GM12878 (cell line): Measurements from ENCODE around the gene RASAL3. TPM values are rescaled to one million over a fixed set of nuclear protein-coding genes. Genes with fewer than 3 reads are reported as not detected.

Experiments used
- ATAC-seq: fragments of 200-7000 bp; cut with Tn5 transposase; 3 replicates; pipeline ENCODE4 v1.9.1; 2020; ENCODE audit warnings: mild to moderate bottlenecking, moderate library complexity
- BruUV-seq: library from RNA; stranded (reverse); fragments of 400-500 nt; replicated peaks from 2 replicates; lab custom pipeline; 2021; lab: Mats Ljungman, UMichigan
- CTCF ChIA-PET: fragments of 300-600 bp; sonication (Branson Sonifier 250); formaldehyde crosslinking; extraction: SDS; loops from one replicate; lab custom pipeline; 2021; ENCODE audit warnings: inconsistent platforms; lab: Yijun Ruan, JAX
- POLR2A ChIA-PET: fragments of 350-600 bp; formaldehyde crosslinking; extraction: SDS; loops from one replicate; lab custom pipeline; 2021; ENCODE audit warnings: inconsistent platforms; lab: Charles Lee
- RAD21 ChIA-PET: fragments of 300-600 bp; sonication (Branson Sonifier 250); formaldehyde crosslinking; loops from one replicate; lab custom pipeline; 2023; ENCODE audit warnings: antibody characterized with exemption; ENCODE audit not compliant: unreplicated experiment; lab: Charles Lee
- SMC1A ChIA-PET: fragments of 300-600 bp; sonication (Branson Sonifier 250); formaldehyde crosslinking; loops from one replicate; lab custom pipeline; 2023; ENCODE audit not compliant: unreplicated experiment, uncharacterized antibody; lab: Charles Lee
- DNase-seq: peaks from one replicate; pipeline ENCODE4 v3.0.0-alpha.2; 2011; ENCODE audit warnings: low read depth, low spot score
- FAIRE-seq: peaks from 3 replicates; lab custom pipeline; 2011; peaks lifted over from hg19 to GRCh38; lab: Jason Lieb, UNC
- H2AFZ ChIP-seq: 2 replicates; pipeline ENCODE4 v1.6.0; 2011; ENCODE audit warnings: low read depth, low read length, control low read depth; ENCODE audit not compliant: control insufficient read depth
- H3K27ac ChIP-seq: 2 replicates; pipeline ENCODE4 v1.5.1; 2011; ENCODE audit warnings: control low read depth; ENCODE audit not compliant: control insufficient read depth, insufficient read depth
- H3K27me3 ChIP-seq, 2 experiments: replicated peaks in 1 of 2; 2 replicates each; pipeline versions ENCODE4 v1.6.0 to v1.6.1; 2011; ENCODE audit warnings: low read length in 1 of 2; ENCODE audit not compliant: control insufficient read depth in 2 of 2, insufficient read depth in 2 of 2
- H3K36me3 ChIP-seq, 2 experiments: 2 replicates each; pipeline ENCODE4 v1.5.1; 2011; ENCODE audit warnings: low read length in 1 of 2; ENCODE audit not compliant: control insufficient read depth in 2 of 2, insufficient read depth in 2 of 2
- H3K4me1 ChIP-seq: 2 replicates; pipeline ENCODE4 v1.6.1; 2011; ENCODE audit warnings: mild to moderate bottlenecking, low read length, moderate library complexity, mixed read lengths; ENCODE audit not compliant: control insufficient read depth, insufficient read depth
- H3K4me2 ChIP-seq: 2 replicates; pipeline ENCODE4 v1.6.0; 2011; ENCODE audit warnings: control low read depth; ENCODE audit not compliant: control insufficient read depth, insufficient read depth
- H3K4me3 ChIP-seq: fragments of 200-600 bp; sonication (generic); 2 replicates; pipeline ENCODE4 v1.5.1; 2016
- H3K79me2 ChIP-seq: 2 replicates; pipeline ENCODE4 v1.6.0; 2011; ENCODE audit warnings: low read length; ENCODE audit not compliant: control insufficient read depth, insufficient read depth
- H3K9ac ChIP-seq: 2 replicates; pipeline ENCODE4 v1.8.0; 2011; ENCODE audit warnings: low read length, control low read depth, mixed read lengths; ENCODE audit not compliant: control insufficient read depth, insufficient read depth
- H3K9me3 ChIP-seq: replicated peaks from 3 replicates; pipeline ENCODE4 v1.5.1; 2011; ENCODE audit warnings: mild to moderate bottlenecking, low read length; ENCODE audit not compliant: control insufficient read depth, insufficient read depth
- H4K20me1 ChIP-seq: 2 replicates; pipeline ENCODE4 v1.6.0; 2011; ENCODE audit not compliant: control insufficient read depth, insufficient read depth
- ATF7 ChIP-seq: fragments of 450-650 bp; IDR thresholded peaks from 2 replicates; pipeline ENCODE4 v1.6.1; 2016; ENCODE audit warnings: low read depth, mild to moderate bottlenecking
- CREM ChIP-seq: IDR thresholded peaks from 2 replicates; pipeline ENCODE4 v1.6.1; 2014; ENCODE audit warnings: antibody characterized with exemption, low read depth
- ESRRA ChIP-seq: IDR thresholded peaks from 2 replicates; pipeline ENCODE4 v1.6.1; 2012; ENCODE audit warnings: mild to moderate bottlenecking, low read length, improper control_type of control experiment
- FOS ChIP-seq: IDR thresholded peaks from 3 replicates; pipeline ENCODE4 v1.6.1; 2011; ENCODE audit warnings: borderline replicate concordance; ENCODE audit not compliant: insufficient read length; ENCODE audit errors: extremely low read depth
- HDAC2 ChIP-seq: fragments of 200-600 bp; sonication (generic); IDR thresholded peaks from 2 replicates; pipeline ENCODE4 v1.6.1; 2017
- NR2C1 ChIP-seq: fragments of 450-650 bp; IDR thresholded peaks from 2 replicates; pipeline ENCODE4 v1.6.1; 2017; ENCODE audit warnings: antibody characterized with exemption, mild to moderate bottlenecking, moderate library complexity
- NR2C2 ChIP-seq: IDR thresholded peaks from 2 replicates; pipeline ENCODE4 v1.6.1; 2011; ENCODE audit warnings: borderline replicate concordance, low read depth; ENCODE audit not compliant: control insufficient read depth, insufficient read length
- RELA ChIP-seq: fragments of 450-650 bp; IDR thresholded peaks from 2 replicates; pipeline ENCODE4 v1.8.0; 2014; ENCODE audit warnings: borderline replicate concordance; ENCODE audit not compliant: partially characterized antibody
- RFX5 ChIP-seq: IDR thresholded peaks from 2 replicates; pipeline ENCODE4 v1.6.1; 2011; ENCODE audit warnings: low read depth, low read length, improper control_type of control experiment
- TCF3 ChIP-seq: IDR thresholded peaks from 2 replicates; pipeline ENCODE4 v1.6.1; 2012; ENCODE audit warnings: low read depth, mild to moderate bottlenecking, low read length, borderline replicate concordance; ENCODE audit not compliant: insufficient read depth
- YY1 ChIP-seq: IDR thresholded peaks from 2 replicates; pipeline ENCODE4 v1.6.1; 2011; ENCODE audit warnings: low read depth, mild to moderate bottlenecking, low read length
- WGBS: methylation state at CpG from one replicate; pipeline ENCODE4 v1.1.6; 2016; ENCODE audit warnings: low lambda C conversion rate; ENCODE audit not compliant: insufficient replicate concordance, insufficient coverage; ENCODE audit errors: missing lambda C conversion rate; 5-methylcytosine and 5-hydroxymethylcytosine counted together
- in situ Hi-C: fragments of 300-500 bp; cut with MboI; formaldehyde crosslinking; loops from 9 replicates; pipeline ENCODE4 v1.14.3; 2018; ENCODE audit warnings: mixed read lengths
- intact Hi-C: fragments of 100-400 bp; cut with micrococcal nuclease; formaldehyde crosslinking; loops from one replicate; pipeline ENCODE4 v1.14.2; 2022; ENCODE audit not compliant: unreplicated experiment
- polyA plus RNA-seq, 11 experiments: library from polyadenylated mRNA; depleted of rRNA in 4 of 11; unstranded in 6 of 11; stranded (reverse) in 5 of 11; fragments of >200 nt; fragmentation: Nextera tagmentation in 4 of 11; fragmentation: Illumina TruSeq in 1 of 11; extraction: Ambion mirVana in 4 of 11; extraction: Trizol in 1 of 11; gene quantifications; 1 replicate in 1 of 11; 2 replicates in 10 of 11; pipeline versions ENCODE4 v1.2.1 to v1.2.3, GENCODE V29; 2011 to 2016; ENCODE audit warnings: inconsistent platforms in 2 of 11, missing spikeins in 2 of 11, low read depth in 1 of 11
- total RNA-seq, 4 experiments: library from RNA; depleted of rRNA in 3 of 4; stranded (reverse); fragments of >200 nt in 3 of 4; fragmentation: Illumina TruSeq in 1 of 4; extraction: Trizol in 1 of 4; gene quantifications; 2 replicates each; pipeline versions ENCODE4 v1.2.1 to v1.2.3, GENCODE V29; 2013 to 2021
- TF ChIP-seq, protein P1 (sequence below): IDR thresholded peaks from 2 replicates; pipeline ENCODE4 v1.6.1; 2012; ENCODE audit warnings: improper control_type of control experiment, low read depth, low read length; ENCODE audit not compliant: insufficient replicate concordance
- TF ChIP-seq, protein P2 (sequence below): fragments of 450-650 bp; IDR thresholded peaks from 2 replicates; pipeline ENCODE4 v1.6.1; 2016; ENCODE audit warnings: mild to moderate bottlenecking
- TF ChIP-seq, protein P3 (sequence below): fragments of 450-650 bp; IDR thresholded peaks from 2 replicates; pipeline ENCODE4 v1.6.1; 2017; ENCODE audit warnings: mild to moderate bottlenecking, moderate library complexity

RASAL3 gene
- total and polyA plus RNA-seq, 10 of the 15 experiments (the other 5 are each of a cell fraction or from before 2014, with no cell fraction given), result 1.7 to 81.3 (median 23.2) TPM

DNA sequence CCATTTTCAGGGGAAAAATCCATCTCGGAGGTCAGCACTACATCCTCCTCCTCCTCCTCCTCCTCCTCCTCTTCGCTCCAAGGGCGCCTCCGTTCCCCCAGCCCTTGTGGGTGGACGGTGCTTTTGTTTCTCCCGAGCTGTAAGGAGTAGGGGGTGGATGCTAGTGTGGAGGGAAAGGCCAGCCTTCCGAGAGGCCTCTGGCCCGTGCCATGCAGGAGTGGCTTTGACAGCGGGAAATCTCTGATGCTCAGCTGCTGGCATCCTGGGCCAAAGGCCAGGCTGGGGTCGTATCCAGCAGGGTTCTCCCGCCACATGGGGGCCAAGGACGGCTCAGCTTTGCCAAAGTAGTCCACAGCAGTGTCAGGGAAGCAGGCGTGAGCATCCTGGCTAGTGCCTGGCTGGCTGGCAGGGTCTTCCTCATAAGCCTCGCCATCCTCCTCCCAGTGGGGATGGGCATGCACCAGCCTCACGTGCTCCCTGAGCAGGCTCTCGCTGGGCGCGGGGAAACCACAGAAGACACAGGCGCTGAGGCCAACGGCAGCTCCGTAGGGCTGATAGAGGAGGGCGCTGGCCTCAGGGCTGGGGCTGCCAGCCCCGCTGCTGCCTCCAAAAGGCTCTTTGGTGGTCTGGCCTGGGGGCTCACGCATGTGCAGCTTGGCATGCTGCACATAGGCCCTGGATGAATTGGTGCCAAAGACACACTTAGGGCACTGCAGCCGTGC is 25.1 kb downstream of the RASAL3 start:
- BruUV-seq, result no TSS peak
- in situ Hi-C loops (no loop called here), intact Hi-C loops (no loop called here)
- Histone ChIP-seq H3K9me3 (no peaks in the 10 kb centered on the region), H4K20me1 (no peaks in the 10 kb centered on the region; the same call in 1 of the 2 replicates), H2AFZ (no peak overlapping the region), H3K36me3 (no peaks in the 10 kb centered on the region), H3K9ac (no peak overlapping the region), H3K27me3 (no peaks in the 10 kb centered on the region), H3K79me2 (no peaks in the 10 kb centered on the region), H3K4me3 (no peak overlapping the region), H3K4me2 (no peak overlapping the region), H3K27ac (no peak overlapping the region), H3K4me1 (no peaks in the 10 kb centered on the region; the same call in 1 of the 2 replicates)
- ATAC-seq, result no peak
- DNase-seq, result no peak
- POLR2A ChIA-PET, result no interaction called here
- CTCF ChIA-PET, result no interaction called here
- SMC1A ChIA-PET, result no interaction called here
- FAIRE-seq, result no peak
- RAD21 ChIA-PET, result no interaction called here
- WGBS, result 68% methylated on average over 25 of the region's 25 CpGs
- no peak for TF ChIP-seq NR2C1
- no peak for TF ChIP-seq FOS
- no peak for TF ChIP-seq RFX5
- TF ChIP-seq, protein P1, sequence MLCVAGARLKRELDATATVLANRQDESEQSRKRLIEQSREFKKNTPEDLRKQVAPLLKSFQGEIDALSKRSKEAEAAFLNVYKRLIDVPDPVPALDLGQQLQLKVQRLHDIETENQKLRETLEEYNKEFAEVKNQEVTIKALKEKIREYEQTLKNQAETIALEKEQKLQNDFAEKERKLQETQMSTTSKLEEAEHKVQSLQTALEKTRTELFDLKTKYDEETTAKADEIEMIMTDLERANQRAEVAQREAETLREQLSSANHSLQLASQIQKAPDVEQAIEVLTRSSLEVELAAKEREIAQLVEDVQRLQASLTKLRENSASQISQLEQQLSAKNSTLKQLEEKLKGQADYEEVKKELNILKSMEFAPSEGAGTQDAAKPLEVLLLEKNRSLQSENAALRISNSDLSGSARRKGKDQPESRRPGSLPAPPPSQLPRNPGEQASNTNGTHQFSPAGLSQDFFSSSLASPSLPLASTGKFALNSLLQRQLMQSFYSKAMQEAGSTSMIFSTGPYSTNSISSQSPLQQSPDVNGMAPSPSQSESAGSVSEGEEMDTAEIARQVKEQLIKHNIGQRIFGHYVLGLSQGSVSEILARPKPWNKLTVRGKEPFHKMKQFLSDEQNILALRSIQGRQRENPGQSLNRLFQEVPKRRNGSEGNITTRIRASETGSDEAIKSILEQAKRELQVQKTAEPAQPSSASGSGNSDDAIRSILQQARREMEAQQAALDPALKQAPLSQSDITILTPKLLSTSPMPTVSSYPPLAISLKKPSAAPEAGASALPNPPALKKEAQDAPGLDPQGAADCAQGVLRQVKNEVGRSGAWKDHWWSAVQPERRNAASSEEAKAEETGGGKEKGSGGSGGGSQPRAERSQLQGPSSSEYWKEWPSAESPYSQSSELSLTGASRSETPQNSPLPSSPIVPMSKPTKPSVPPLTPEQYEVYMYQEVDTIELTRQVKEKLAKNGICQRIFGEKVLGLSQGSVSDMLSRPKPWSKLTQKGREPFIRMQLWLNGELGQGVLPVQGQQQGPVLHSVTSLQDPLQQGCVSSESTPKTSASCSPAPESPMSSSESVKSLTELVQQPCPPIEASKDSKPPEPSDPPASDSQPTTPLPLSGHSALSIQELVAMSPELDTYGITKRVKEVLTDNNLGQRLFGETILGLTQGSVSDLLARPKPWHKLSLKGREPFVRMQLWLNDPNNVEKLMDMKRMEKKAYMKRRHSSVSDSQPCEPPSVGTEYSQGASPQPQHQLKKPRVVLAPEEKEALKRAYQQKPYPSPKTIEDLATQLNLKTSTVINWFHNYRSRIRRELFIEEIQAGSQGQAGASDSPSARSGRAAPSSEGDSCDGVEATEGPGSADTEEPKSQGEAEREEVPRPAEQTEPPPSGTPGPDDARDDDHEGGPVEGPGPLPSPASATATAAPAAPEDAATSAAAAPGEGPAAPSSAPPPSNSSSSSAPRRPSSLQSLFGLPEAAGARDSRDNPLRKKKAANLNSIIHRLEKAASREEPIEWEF, result no peak
- TF ChIP-seq YY1, result no peak
- TF ChIP-seq CREM, result no peak
- TF ChIP-seq TCF3, result no peak
- TF ChIP-seq, protein P2, sequence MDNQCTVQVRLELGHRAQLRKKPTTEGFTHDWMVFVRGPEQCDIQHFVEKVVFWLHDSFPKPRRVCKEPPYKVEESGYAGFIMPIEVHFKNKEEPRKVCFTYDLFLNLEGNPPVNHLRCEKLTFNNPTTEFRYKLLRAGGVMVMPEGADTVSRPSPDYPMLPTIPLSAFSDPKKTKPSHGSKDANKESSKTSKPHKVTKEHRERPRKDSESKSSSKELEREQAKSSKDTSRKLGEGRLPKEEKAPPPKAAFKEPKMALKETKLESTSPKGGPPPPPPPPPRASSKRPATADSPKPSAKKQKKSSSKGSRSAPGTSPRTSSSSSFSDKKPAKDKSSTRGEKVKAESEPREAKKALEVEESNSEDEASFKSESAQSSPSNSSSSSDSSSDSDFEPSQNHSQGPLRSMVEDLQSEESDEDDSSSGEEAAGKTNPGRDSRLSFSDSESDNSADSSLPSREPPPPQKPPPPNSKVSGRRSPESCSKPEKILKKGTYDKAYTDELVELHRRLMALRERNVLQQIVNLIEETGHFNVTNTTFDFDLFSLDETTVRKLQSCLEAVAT, result no peak
- TF ChIP-seq ESRRA, result no peak
- no peak for TF ChIP-seq NR2C2
- TF ChIP-seq HDAC2, result no peak
- TF ChIP-seq ATF7, result no peak
- TF ChIP-seq RELA, result no peak
- TF ChIP-seq, protein P3, sequence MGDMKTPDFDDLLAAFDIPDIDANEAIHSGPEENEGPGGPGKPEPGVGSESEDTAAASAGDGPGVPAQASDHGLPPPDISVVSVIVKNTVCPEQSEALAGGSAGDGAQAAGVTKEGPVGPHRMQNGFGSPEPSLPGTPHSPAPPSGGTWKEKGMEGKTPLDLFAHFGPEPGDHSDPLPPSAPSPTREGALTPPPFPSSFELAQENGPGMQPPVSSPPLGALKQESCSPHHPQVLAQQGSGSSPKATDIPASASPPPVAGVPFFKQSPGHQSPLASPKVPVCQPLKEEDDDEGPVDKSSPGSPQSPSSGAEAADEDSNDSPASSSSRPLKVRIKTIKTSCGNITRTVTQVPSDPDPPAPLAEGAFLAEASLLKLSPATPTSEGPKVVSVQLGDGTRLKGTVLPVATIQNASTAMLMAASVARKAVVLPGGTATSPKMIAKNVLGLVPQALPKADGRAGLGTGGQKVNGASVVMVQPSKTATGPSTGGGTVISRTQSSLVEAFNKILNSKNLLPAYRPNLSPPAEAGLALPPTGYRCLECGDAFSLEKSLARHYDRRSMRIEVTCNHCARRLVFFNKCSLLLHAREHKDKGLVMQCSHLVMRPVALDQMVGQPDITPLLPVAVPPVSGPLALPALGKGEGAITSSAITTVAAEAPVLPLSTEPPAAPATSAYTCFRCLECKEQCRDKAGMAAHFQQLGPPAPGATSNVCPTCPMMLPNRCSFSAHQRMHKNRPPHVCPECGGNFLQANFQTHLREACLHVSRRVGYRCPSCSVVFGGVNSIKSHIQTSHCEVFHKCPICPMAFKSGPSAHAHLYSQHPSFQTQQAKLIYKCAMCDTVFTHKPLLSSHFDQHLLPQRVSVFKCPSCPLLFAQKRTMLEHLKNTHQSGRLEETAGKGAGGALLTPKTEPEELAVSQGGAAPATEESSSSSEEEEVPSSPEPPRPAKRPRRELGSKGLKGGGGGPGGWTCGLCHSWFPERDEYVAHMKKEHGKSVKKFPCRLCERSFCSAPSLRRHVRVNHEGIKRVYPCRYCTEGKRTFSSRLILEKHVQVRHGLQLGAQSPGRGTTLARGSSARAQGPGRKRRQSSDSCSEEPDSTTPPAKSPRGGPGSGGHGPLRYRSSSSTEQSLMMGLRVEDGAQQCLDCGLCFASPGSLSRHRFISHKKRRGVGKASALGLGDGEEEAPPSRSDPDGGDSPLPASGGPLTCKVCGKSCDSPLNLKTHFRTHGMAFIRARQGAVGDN, result no peak
